Endothelial cell of umbilical vein (primary cell): ENCODE results near the gene ATP8A2. TPM values are rescaled to one million over a fixed set of nuclear protein-coding genes. Genes with fewer than 3 reads are reported as not detected.

Experiments used
- BruUV-seq: library from RNA; stranded (reverse); fragments of 400-500 nt; replicated peaks from 2 replicates; lab custom pipeline; 2021; lab: Mats Ljungman, UMichigan
- CTCF ChIA-PET: fragments of 300-600, 350-600 bp; sonication (Branson Sonifier 250); formaldehyde crosslinking; loops from one replicate; lab custom pipeline; 2021; ENCODE audit warnings: antibody characterized with exemption, inconsistent platforms; lab: Charles Lee
- POLR2A ChIA-PET: fragments of 300-600, 350-600 bp; sonication (Branson Sonifier 250); formaldehyde crosslinking; loops from one replicate; lab custom pipeline; 2021; ENCODE audit warnings: antibody characterized with exemption, inconsistent platforms; lab: Charles Lee
- DNase-seq: peaks from one replicate; pipeline ENCODE4 v3.0.0-alpha.2; 2011; ENCODE audit warnings: low read depth, low spot score
- FAIRE-seq: peaks from 2 replicates; lab custom pipeline; 2011; peaks lifted over from hg19 to GRCh38; lab: Jason Lieb, UNC
- H2AFZ ChIP-seq: 2 replicates; pipeline ENCODE4 v1.6.0; 2012; ENCODE audit warnings: low read depth, low read length, control low read depth, inconsistent platforms
- H3K27ac ChIP-seq: 2 replicates; pipeline ENCODE4 v1.5.1; 2011; ENCODE audit warnings: low read depth, mild to moderate bottlenecking, control low read depth, low read length, moderate library complexity; ENCODE audit not compliant: insufficient read depth
- H3K27me3 ChIP-seq, 2 experiments: 2 replicates each; pipeline versions ENCODE4 v1.6.0 to v1.6.1; 2011; ENCODE audit warnings: low read length in 2 of 2, mixed read lengths in 1 of 2; ENCODE audit not compliant: control insufficient read depth in 2 of 2, insufficient read depth in 2 of 2
- H3K36me3 ChIP-seq, 2 experiments: 2 replicates in 1 of 2; 3 replicates in 1 of 2; pipeline ENCODE4 v1.5.1; 2011; ENCODE audit warnings: low read length in 2 of 2, mild to moderate bottlenecking in 1 of 2, moderate library complexity in 1 of 2; ENCODE audit not compliant: control insufficient read depth in 2 of 2, insufficient read depth in 2 of 2; ENCODE audit errors: extremely low read depth in 1 of 2
- H3K4me1 ChIP-seq: 3 replicates; pipeline ENCODE4 v1.5.1; 2011; ENCODE audit warnings: mild to moderate bottlenecking, low read length; ENCODE audit not compliant: control insufficient read depth, insufficient read depth; ENCODE audit errors: extremely low read depth
- H3K4me2 ChIP-seq: 2 replicates; pipeline ENCODE4 v1.6.1; 2011; ENCODE audit warnings: low read length, control low read depth, mixed read lengths; ENCODE audit not compliant: insufficient read depth
- H3K4me3 ChIP-seq, 3 experiments: fragments of 200-600 bp in 1 of 3; sonication (generic), shearing (Covaris generic) in 1 of 3; replicated peaks in 1 of 3; 2 replicates each; pipeline ENCODE4 v1.5.1; 2011 to 2016; ENCODE audit warnings: control low read depth in 3 of 3, low read length in 3 of 3, mild to moderate bottlenecking in 2 of 3, inconsistent platforms in 1 of 3, low read depth in 1 of 3, moderate library complexity in 1 of 3; ENCODE audit not compliant: insufficient read depth in 1 of 3
- H3K79me2 ChIP-seq: 2 replicates; pipeline ENCODE4 v1.6.0; 2012; ENCODE audit warnings: low read length, inconsistent platforms; ENCODE audit not compliant: control insufficient read depth, insufficient read depth
- H3K9ac ChIP-seq: replicated peaks from 2 replicates; pipeline ENCODE3; 2011; ENCODE audit warnings: low read length, control low read depth; ENCODE audit not compliant: insufficient read depth; ENCODE audit errors: extremely low read depth
- H3K9me1 ChIP-seq: replicated peaks from 3 replicates; pipeline ENCODE4 v1.6.0; 2011; ENCODE audit warnings: mild to moderate bottlenecking, low read length; ENCODE audit not compliant: control insufficient read depth, insufficient read depth; ENCODE audit errors: extremely low read depth
- H3K9me3 ChIP-seq: replicated peaks from 2 replicates; pipeline ENCODE4 v1.5.1; 2012; ENCODE audit warnings: low read length, inconsistent platforms; ENCODE audit not compliant: control insufficient read depth, insufficient read depth
- H4K20me1 ChIP-seq: replicated peaks from 2 replicates; pipeline ENCODE3; 2011; ENCODE audit warnings: mild to moderate bottlenecking, low read length; ENCODE audit not compliant: control insufficient read depth, insufficient read depth; ENCODE audit errors: extremely low read depth
- CTCF ChIP-seq, 2 donors: IDR thresholded peaks; 1 replicate in 1 of 2; 2 replicates in 1 of 2; pipeline ENCODE4 v1.5.1; 2011; ENCODE audit warnings: low read length in 2 of 2, mild to moderate bottlenecking in 2 of 2, moderate library complexity in 2 of 2, control low read depth in 1 of 2, inconsistent platforms in 1 of 2, low read depth in 1 of 2; ENCODE audit not compliant: insufficient read depth in 1 of 2; ENCODE audit errors: extremely low read depth in 1 of 2
- EZH2 ChIP-seq: IDR thresholded peaks from 2 replicates; pipeline ENCODE4 v1.6.1; 2012; ENCODE audit warnings: borderline replicate concordance, low read depth, mild to moderate bottlenecking, moderate library complexity, low read length, inconsistent platforms; ENCODE audit not compliant: severe bottlenecking
- FOS ChIP-seq: IDR thresholded peaks from 2 replicates; pipeline ENCODE4 v1.6.1; 2011; ENCODE audit warnings: mild to moderate bottlenecking, low read length, moderate library complexity, borderline replicate concordance; ENCODE audit not compliant: insufficient read depth
- GATA2 ChIP-seq: IDR thresholded peaks from 2 replicates; pipeline ENCODE4 v1.7.0; 2011; ENCODE audit warnings: low read depth, mild to moderate bottlenecking, moderate library complexity, mixed read lengths, low read length; ENCODE audit not compliant: insufficient read length, insufficient read depth
- MYC ChIP-seq: IDR thresholded peaks from one replicate; pipeline ENCODE4 v1.6.1; 2011; ENCODE audit warnings: mild to moderate bottlenecking, low read depth, low read length
- POLR2AphosphoS5 ChIP-seq: IDR thresholded peaks from 2 replicates; pipeline ENCODE4 v1.6.1; 2012; ENCODE audit warnings: low read depth, mild to moderate bottlenecking, control low read depth, low read length, moderate library complexity; ENCODE audit not compliant: insufficient read depth
- dilution Hi-C: fragments of 300-500 bp; cut with MboI; formaldehyde crosslinking; loops from one replicate; pipeline ENCODE4 v1.15.0; 2019; ENCODE audit warnings: low sequenced_read_pairs; ENCODE audit not compliant: extremely low pct_ligation_motif_present
- intact Hi-C: fragments of 100-400 bp; cut with micrococcal nuclease; formaldehyde crosslinking; loops from one replicate; pipeline ENCODE4 v1.10.0; 2022
- polyA plus RNA-seq, 4 experiments: library from polyadenylated mRNA; depleted of rRNA in 3 of 4; stranded (reverse) in 3 of 4; unstranded in 1 of 4; fragments of >200 nt; gene quantifications; 2 replicates each; pipeline versions ENCODE4 v1.2.1 to v1.2.3, GENCODE V29; 2011 to 2012; ENCODE audit warnings: missing spikeins in 1 of 4
- total RNA-seq: library from RNA; stranded (reverse); gene quantifications from 2 replicates; pipeline ENCODE4 v1.2.3, GENCODE V29; 2021
- TF ChIP-seq, protein P1 (sequence below): IDR thresholded peaks from 2 replicates; pipeline ENCODE4 v1.6.1; 2011; ENCODE audit not compliant: insufficient read depth, insufficient read length

The ATP8A2 gene
- total and polyA plus RNA-seq, 2 donors (not counting 3 experiments of a cell fraction or from before 2014, with no cell fraction given), result 0.11 to 0.49 TPM

- H3K36me3 ChIP-seq, result no peaks in the 10 kb centered on the region
- no peaks in the 10 kb centered on the region for H4K20me1 ChIP-seq
- no peak overlapping the region for H3K4me2 ChIP-seq
- H3K9ac ChIP-seq, result no peak overlapping the region
- H3K9me3 ChIP-seq, result no peaks in the 10 kb centered on the region
- dilution Hi-C loops, result no loop called here
- intact Hi-C loops, result no loop called here
- no peak overlapping the region for H2AFZ ChIP-seq
- ChIA-PET POLR2A (no interaction called here), CTCF (no interaction called here)
- H3K79me2 ChIP-seq, result no peaks in the 10 kb centered on the region
- TF ChIP-seq EZH2 (no peak), MYC (no peak), POLR2AphosphoS5 (no peak), CTCF (IDR thresholded peaks at IDR 0.05; ENCODE audit: extremely low read depth in 1 of 2, insufficient read depth in 1 of 2, low read depth in 1 of 2, low read length in 2 of 2) (no peak), GATA2 (no peak), FOS (no peak)
- TF ChIP-seq, protein P1, sequence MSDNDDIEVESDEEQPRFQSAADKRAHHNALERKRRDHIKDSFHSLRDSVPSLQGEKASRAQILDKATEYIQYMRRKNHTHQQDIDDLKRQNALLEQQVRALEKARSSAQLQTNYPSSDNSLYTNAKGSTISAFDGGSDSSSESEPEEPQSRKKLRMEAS, result no peak
- DNase-seq (no peak), FAIRE-seq (no peak)
- no peak overlapping the region for H3K4me3 ChIP-seq
- H3K4me1 ChIP-seq, result no peaks in the 10 kb centered on the region
- H3K27me3 ChIP-seq, result peaks cover 7 to 23% of the 10 kb centered on the region in 2 experiments
- BruUV-seq, result no TSS peak
- no peak overlapping the region for H3K27ac ChIP-seq
- H3K9me1 ChIP-seq, result no peaks in the 10 kb centered on the region
These were observed 513.6 kb downstream of the ATP8A2 start for GRCh38 chr13:25885418-25885817.
